Bronchial epithelial cell (primary cell): Measurements from ENCODE around the gene GALR2. TPM values are rescaled to one million over a fixed set of nuclear protein-coding genes. Genes with fewer than 3 reads are reported as not detected.
"Not testable (repeated sequence)": the region's sequence is repeated elsewhere in the genome, so short reads cannot be mapped to it uniquely, and the experiment has no call there.

Experiments
- DNase-seq: peaks from one replicate; pipeline ENCODE4 v3.0.0-alpha.2; 2010; ENCODE audit warnings: low read depth
- FAIRE-seq: peaks from 2 replicates; lab custom pipeline; 2011; peaks lifted over from hg19 to GRCh38; lab: Jason Lieb, UNC
- H3K27me3 ChIP-seq: 2 replicates; pipeline ENCODE4 v1.5.1; 2011; ENCODE audit warnings: low read length; ENCODE audit not compliant: control insufficient read depth, insufficient read depth
- H3K36me3 ChIP-seq: 2 replicates; pipeline ENCODE4 v1.5.1; 2011; ENCODE audit warnings: low read length; ENCODE audit not compliant: control insufficient read depth, insufficient read depth
- H3K4me3 ChIP-seq: 2 replicates; pipeline ENCODE4 v1.5.1; 2011; ENCODE audit warnings: mild to moderate bottlenecking, low read depth, low read length, control low read depth
- CTCF ChIP-seq: IDR thresholded peaks from 2 replicates; pipeline ENCODE4 v1.5.1; 2011; ENCODE audit warnings: mild to moderate bottlenecking, moderate library complexity, low read length, control low read depth, inconsistent platforms; ENCODE audit not compliant: insufficient read depth, severe bottlenecking
- total RNA-seq: library from RNA; depleted of rRNA; stranded (reverse); fragments of >200 nt; gene quantifications from 2 replicates; pipeline ENCODE4 v1.2.1, GENCODE V29; 2014

Gene GALR2
- total RNA-seq, 1 donor from 2014 or later, result not detected

GRCh38 chr17:76054112-76054476 lies 20.5 kb upstream of the GALR2 start:
- H3K4me3 ChIP-seq, result no peak overlapping the region
- H3K36me3 ChIP-seq, result peaks cover 24% of the 10 kb centered on the region

GRCh38 chr17:76056882-76057281 lies 17.7 kb upstream of the GALR2 start:
- H3K4me3 ChIP-seq, result no peak overlapping the region
- H3K36me3 ChIP-seq, result peaks cover 18% of the 10 kb centered on the region
- no peak for FAIRE-seq
- H3K27me3 ChIP-seq, result no peaks in the 10 kb centered on the region
- peak; percentile 53 for TF ChIP-seq CTCF
- peak; percentile 45 for DNase-seq

More at GRCh38 chr17:76054112-76054476, 20.5 kb upstream of the GALR2 start:
- TF ChIP-seq CTCF, result no peak
- FAIRE-seq (no peak), DNase-seq (peak; percentile 95)
- no peaks in the 10 kb centered on the region for H3K27me3 ChIP-seq

DNA sequence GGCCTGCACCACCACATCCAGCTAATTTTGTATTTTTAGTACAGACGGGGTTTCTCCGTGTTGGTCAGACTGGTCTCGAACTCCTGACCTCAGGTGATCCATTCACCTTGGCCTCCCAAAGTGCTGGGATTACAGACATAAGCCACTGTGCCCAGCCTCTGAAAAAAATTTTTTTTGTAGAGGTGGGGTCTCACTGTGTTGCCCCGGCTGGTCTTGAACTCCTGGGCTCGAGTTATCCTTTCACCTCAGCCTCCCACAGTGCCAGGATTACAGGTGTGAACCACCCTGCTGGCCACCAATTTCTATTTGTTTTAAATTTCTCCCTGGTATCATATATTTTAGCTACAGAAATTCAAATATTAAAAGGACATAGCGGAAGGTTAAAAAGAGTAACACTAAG lies 16.3 kb upstream of the GALR2 start:
- not testable (repeated sequence) for FAIRE-seq, H3K4me3 ChIP-seq, DNase-seq, H3K27me3 ChIP-seq
- H3K36me3 ChIP-seq, result peaks cover 18% of the 10 kb centered on the region

GRCh38 chr17:76063875-76064546 lies 10.6 kb upstream of the GALR2 start:
- no peak for DNase-seq
- H3K4me3 ChIP-seq, result no peak overlapping the region
- FAIRE-seq, result no peak
- peaks cover 26% of the 10 kb centered on the region for H3K36me3 ChIP-seq
- no peaks in the 10 kb centered on the region for H3K27me3 ChIP-seq
- TF ChIP-seq CTCF, result no peak

DNA sequence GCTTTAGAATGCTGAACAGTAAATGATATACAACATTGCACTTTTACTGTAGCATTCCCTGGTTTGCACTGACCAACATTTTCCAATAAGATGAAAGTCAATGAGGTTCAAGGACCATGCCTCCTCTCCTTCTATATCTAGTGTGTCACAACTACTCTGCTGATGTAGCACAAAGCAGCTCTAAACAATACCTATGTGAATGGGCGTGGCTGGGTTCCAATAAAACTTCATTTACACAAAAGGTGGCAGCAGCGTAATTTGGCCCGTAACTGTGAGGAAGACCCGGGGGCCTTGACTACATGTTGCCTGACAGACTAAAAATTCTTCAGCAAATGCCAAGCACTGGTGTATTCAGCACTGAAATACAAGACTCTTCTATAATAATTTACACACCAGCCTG lies 8.8 kb upstream of the GALR2 start:
- Histone ChIP-seq H3K36me3 (peaks cover 23% of the 10 kb centered on the region), H3K27me3 (no peaks in the 10 kb centered on the region), H3K4me3 (no peak overlapping the region)
- FAIRE-seq, result no peak
- no peak for TF ChIP-seq CTCF
- no peak for DNase-seq

DNA sequence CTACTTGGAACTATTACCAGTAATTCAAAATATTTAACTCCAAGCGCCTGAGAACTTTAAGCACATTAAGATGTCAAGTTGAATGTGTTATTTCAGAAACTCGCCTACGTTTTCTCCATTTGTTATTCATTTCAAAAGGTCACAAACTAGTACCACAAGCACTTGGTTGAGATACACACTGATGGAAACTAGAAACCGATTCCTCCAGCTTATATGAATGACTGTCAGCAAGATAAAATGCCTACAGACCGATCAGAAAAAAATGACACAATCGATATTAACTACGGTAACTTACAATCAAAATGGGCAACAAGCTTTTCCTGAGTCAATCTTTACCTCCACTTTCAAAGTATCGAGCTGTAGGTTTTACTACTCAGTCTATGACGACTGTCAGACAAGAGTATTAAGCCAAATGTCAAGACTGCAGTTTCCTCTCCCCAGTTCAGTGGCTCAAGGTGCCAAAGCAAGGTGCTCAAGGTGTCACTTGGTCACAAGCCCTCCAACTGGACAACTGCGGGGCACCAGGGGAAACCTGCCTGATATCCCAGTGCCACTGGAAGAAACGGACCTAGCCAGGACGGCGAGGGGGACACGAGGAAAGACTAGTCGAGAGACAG lies 2.9 kb upstream of the GALR2 start:
- DNase-seq (no peak), FAIRE-seq (no peak)
- TF ChIP-seq CTCF, result no peak
- peaks cover 10% of the 10 kb centered on the region for H3K36me3 ChIP-seq
- H3K4me3 ChIP-seq, result peak overlapping the region; percentile 69
- H3K27me3 ChIP-seq, result peaks cover 22% of the 10 kb centered on the region
